ENCODE data around the gene ZNF532.

DNA sequence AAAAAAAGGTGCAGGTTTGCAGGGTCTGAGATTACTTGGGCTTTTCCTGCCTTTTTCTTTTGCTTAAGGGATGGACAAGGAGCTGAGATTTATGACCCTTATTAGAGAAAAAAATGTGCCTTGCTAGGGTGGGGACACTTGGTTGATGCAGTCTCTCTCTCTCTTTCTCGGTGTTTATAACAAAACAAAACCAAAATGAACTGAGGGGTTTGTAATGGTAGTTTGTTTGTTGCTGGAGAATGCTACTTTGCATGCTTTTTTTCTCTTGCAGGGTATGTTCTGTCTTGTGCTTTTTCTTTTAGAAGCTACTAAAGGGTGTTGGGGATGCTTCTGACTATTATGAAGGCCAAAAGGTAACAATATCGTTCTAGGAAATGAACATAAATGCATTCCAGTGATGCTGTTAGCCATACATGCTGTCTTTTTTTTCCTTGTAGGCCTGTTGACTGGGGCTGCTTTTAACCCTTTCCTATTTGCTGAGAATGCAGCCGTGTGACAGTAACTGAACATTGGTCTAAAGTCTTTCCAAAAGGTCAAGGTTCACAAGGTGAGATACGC lies 435 bp downstream of the ZNF532 start:
- TF ChIP-seq, protein P1, sequence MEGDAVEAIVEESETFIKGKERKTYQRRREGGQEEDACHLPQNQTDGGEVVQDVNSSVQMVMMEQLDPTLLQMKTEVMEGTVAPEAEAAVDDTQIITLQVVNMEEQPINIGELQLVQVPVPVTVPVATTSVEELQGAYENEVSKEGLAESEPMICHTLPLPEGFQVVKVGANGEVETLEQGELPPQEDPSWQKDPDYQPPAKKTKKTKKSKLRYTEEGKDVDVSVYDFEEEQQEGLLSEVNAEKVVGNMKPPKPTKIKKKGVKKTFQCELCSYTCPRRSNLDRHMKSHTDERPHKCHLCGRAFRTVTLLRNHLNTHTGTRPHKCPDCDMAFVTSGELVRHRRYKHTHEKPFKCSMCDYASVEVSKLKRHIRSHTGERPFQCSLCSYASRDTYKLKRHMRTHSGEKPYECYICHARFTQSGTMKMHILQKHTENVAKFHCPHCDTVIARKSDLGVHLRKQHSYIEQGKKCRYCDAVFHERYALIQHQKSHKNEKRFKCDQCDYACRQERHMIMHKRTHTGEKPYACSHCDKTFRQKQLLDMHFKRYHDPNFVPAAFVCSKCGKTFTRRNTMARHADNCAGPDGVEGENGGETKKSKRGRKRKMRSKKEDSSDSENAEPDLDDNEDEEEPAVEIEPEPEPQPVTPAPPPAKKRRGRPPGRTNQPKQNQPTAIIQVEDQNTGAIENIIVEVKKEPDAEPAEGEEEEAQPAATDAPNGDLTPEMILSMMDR (IDR thresholded peaks at IDR 0.05), result no peak
- no peak for TF ChIP-seq POLR2A (IDR thresholded peaks at IDR 0.05)
